NCI-H2029 (cell line): ENCODE measurements around the gene C2CD4C.
"Not testable (repeated sequence)": the region's sequence is repeated elsewhere in the genome, so short reads cannot be mapped to it uniquely, and the experiment has no call there.

Experiments used
- DNase-seq: peaks from one replicate; lab custom pipeline; 2025; lab: John Stamatoyannopoulos, UW

Gene C2CD4C

GRCh38 chr19:408902-409515 is at the start of gene C2CD4C:
C2CD4C (minus strand) TSS chr19:409147; CDS start chr19:408361, 786 bp downstream.
- DNase-seq, result no peak

- no peak for DNase-seq
These were observed 49.4 kb upstream of the C2CD4C start for GRCh38 chr19:458091-459042.

GRCh38 chr19:457636-458035 is 48.7 kb upstream of the C2CD4C start:
- no peak for DNase-seq

- no peak for DNase-seq
These were observed 47.7 kb upstream of the C2CD4C start for GRCh38 chr19:456547-457110.

- DNase-seq, result no peak
These were observed 47.1 kb upstream of the C2CD4C start for GRCh38 chr19:455851-456546.

GRCh38 chr19:455031-455705 is 46.2 kb upstream of the C2CD4C start:
- no peak for DNase-seq

GRCh38 chr19:453606-454005 is 44.7 kb upstream of the C2CD4C start:
- DNase-seq, result no peak

- no peak for DNase-seq
These were observed 43.9 kb upstream of the C2CD4C start for GRCh38 chr19:452829-453228.

- DNase-seq, result not testable (repeated sequence)
These were observed 42.0 kb upstream of the C2CD4C start for GRCh38 chr19:450912-451481.

- no peak for DNase-seq
These were observed 41.0 kb upstream of the C2CD4C start for GRCh38 chr19:449916-450315.

- no peak for DNase-seq
These were observed 39.0 kb upstream of the C2CD4C start for GRCh38 chr19:447816-448560.

- no peak for DNase-seq
These were observed 38.1 kb upstream of the C2CD4C start for GRCh38 chr19:447064-447426.

- DNase-seq, result no peak
These were observed 35.8 kb upstream of the C2CD4C start for GRCh38 chr19:444677-445210.

- DNase-seq, result no peak
These were observed 34.1 kb upstream of the C2CD4C start for GRCh38 chr19:443005-443404.

GRCh38 chr19:442085-442484 is 33.1 kb upstream of the C2CD4C start:
- DNase-seq, result no peak

GRCh38 chr19:441213-441836 is 32.4 kb upstream of the C2CD4C start:
- DNase-seq, result no peak

GRCh38 chr19:440391-441212 is 31.7 kb upstream of the C2CD4C start:
- no peak for DNase-seq

- DNase-seq, result no peak
These were observed 30.4 kb upstream of the C2CD4C start for GRCh38 chr19:439167-439900.
